Heart right ventricle (tissue), 16 donors: ENCODE results near the gene C1orf115. TPM values are rescaled to one million over a fixed set of nuclear protein-coding genes. Genes with fewer than 3 reads are reported as not detected.
A peak's percentile ranks its signal among the peaks of the same experiment; 100 is the strongest.

ENCODE experiments used
- ATAC-seq, 8 donors: fragments of 200-7000 bp; cut with Tn5 transposase; one replicate each; pipeline ENCODE4 v1.9.1; 2020; ENCODE audit warnings: mild to moderate bottlenecking in 8 of 8, moderate library complexity in 8 of 8, moderate number of reproducible peaks in 1 of 8
- DNase-seq, 2 donors: peaks; one replicate each; pipeline ENCODE4 v3.0.0-alpha.2; 2020
- H3K27ac ChIP-seq, 10 donors: fragments of 200-600 bp; sonication (generic) in 2 of 10; one replicate each; pipeline versions ENCODE4 v1.5.0 to v1.8.0; 2020 to 2022; ENCODE audit warnings: mild to moderate bottlenecking in 3 of 10
- H3K27me3 ChIP-seq, 7 donors: fragments of 200-600 bp; one replicate each; pipeline ENCODE4 v1.8.0; 2021 to 2022; ENCODE audit warnings: mild to moderate bottlenecking in 2 of 7
- H3K36me3 ChIP-seq, 9 donors: fragments of 200-600 bp; sonication (generic) in 1 of 9; one replicate each; pipeline versions ENCODE4 v1.5.0 to v1.8.0; 2020 to 2022; ENCODE audit warnings: mild to moderate bottlenecking in 2 of 9
- H3K4me1 ChIP-seq, 9 donors: fragments of 200-600 bp; sonication (generic) in 1 of 9; one replicate each; pipeline versions ENCODE4 v1.5.0 to v1.8.0; 2020 to 2022; ENCODE audit warnings: mild to moderate bottlenecking in 4 of 9
- H3K4me3 ChIP-seq, 10 donors: fragments of 200-600 bp; sonication (generic) in 2 of 10; one replicate each; pipeline versions ENCODE4 v1.5.0 to v1.8.0; 2020 to 2022; ENCODE audit warnings: mild to moderate bottlenecking in 7 of 10, moderate library complexity in 2 of 10
- H3K9me3 ChIP-seq, 11 donors: fragments of 200-600 bp in 10 of 11; sonication (generic) in 2 of 11; one replicate each; pipeline versions ENCODE4 v1.5.0 to v1.8.0; 2013 to 2022; ENCODE audit warnings: mild to moderate bottlenecking in 2 of 11, control low read depth in 1 of 11, moderate library complexity in 1 of 11
- CTCF ChIP-seq, 9 donors: fragments of 200-600 bp; sonication (generic) in 2 of 9; IDR thresholded peaks; one replicate each; pipeline versions ENCODE4 v1.5.0 to v1.8.0; 2021 to 2022; ENCODE audit warnings: antibody characterized with exemption in 9 of 9, mild to moderate bottlenecking in 5 of 9, moderate library complexity in 1 of 9
- WGBS, 2 donors: extraction: QIAGEN DNeasy Blood & Tissue Kit; methylation state at CpG; one replicate each; pipeline ENCODE4 v1.1.7; 2013; ENCODE audit warnings: inconsistent platforms in 1 of 2; 5-methylcytosine and 5-hydroxymethylcytosine counted together
- intact Hi-C, 10 donors: fragments of 100-400 bp; cut with DNase I; formaldehyde crosslinking; loops; one replicate each; pipeline versions ENCODE4 v1.11.1 to v1.14.2; 2022
- polyA plus RNA-seq, 2 donors: library from polyadenylated mRNA; stranded (reverse); fragments of 200-250 nt; gene quantifications; one replicate each; pipeline ENCODE4 v1.2.3, GENCODE V29; 2013
- total RNA-seq, 10 donors: library from RNA; stranded (reverse); fragmentation: NEBNext Ultra II Directional in 3 of 10; extraction: Animal tissue kit (Norgen Biotek cat#: 25700) in 3 of 10; gene quantifications; one replicate each; pipeline versions ENCODE4 v1.2.1 to v1.2.4, GENCODE V29; 2021 to 2023
- donor health status: Arrhythmogenic right ventricular cardiomyopathy.
- donor health status: ischemic (EF 13 %, LVEDD 7.1; RV severe dilation, severe dysfunction).
- donor health status: healthy with polysubstance abuse.
- donor health status: DM: no; HTN: yes; CAD: no.
- donor health status: DM: no; HTN: no; CAD: no.
- donor health status: ischemic (EF 25% LVEDD 6.9; RV normal size, moderate dysfunction).
- donor health status: ischemic (EF 25% LVEDD 5.7; RV mildly dilated, moderate dysfunction).
- donor health status: healthy.
- donor health status: DM: yes; HTN: yes; CAD: no.
- donor health status: Ischemic cardiomyopathy.
- donor health status: ischemic (EF 35%, LVEDD 5.7; RV mildly dilated, moderate dysfunction).
- donor health status: nonischemic (EF 11% LVEDD 7.7; RV severe dilation, severe dysfunction).
- donor health status: DM: yes; HTN: yes; CAD: no.
- donor health status: PGD.
- donor health status: ischemic (EF 29% LVEDD 5.4; RV normal size, mild dysfunction).
- donor health status: nonischemic (EF 23%, LVEDD 6.1; RV moderate dilation, normal function).

C1orf115 gene
- total and polyA plus RNA-seq, 12 donors: 6.2 to 24.8 (median 13.2) TPM

GRCh38 chr1:220685879-220686278 is 4.3 kb upstream of the C1orf115 start:
- Histone ChIP-seq H3K9me3 (no peaks in the 10 kb centered on the region), H3K4me1 (peaks cover 0 to 14% (median 5%) of the 10 kb centered on the region in 9 donors), H3K36me3 (no peaks in the 10 kb centered on the region), H3K27me3 (peaks cover 0 to 17% (median 0%) of the 10 kb centered on the region in 7 donors), H3K4me3 (no peak overlapping the region), H3K27ac (no peak overlapping the region)
- TF ChIP-seq CTCF (IDR thresholded peaks at IDR 0.05): no peak
- DNase-seq (no peak), ATAC-seq (no peak)
- WGBS, 2 donors: 94 to 97% methylated on average over 3 of the region's 3 CpGs
- intact Hi-C loops: loop anchor here in 2 of 10 donors (10.0 kb wide), 1 partner anchor 89 kb away; no protein-coding TSS in a partner anchor

DNA sequence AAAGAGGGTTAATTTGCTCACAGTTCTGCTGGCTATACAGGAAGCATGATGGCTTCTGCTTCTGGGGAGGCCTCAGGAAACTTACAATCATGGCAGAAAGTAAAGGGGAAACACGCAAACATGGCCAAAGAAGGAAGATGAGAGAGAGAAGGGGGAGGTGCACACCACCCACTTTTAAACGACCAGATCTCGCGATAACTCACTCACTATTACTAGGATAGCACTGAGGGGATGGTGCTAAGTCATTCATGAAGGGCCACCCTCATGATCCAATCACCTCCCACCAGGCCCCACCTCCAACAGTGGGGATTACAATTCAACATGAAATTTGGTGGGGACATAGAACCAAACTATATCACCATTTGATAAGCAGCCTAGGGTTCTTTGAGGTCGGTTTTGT is 2.4 kb upstream of the C1orf115 start:
- no peak for ATAC-seq
- intact Hi-C loops: loop anchor here in 2 of 10 donors (10.0 kb wide), 1 partner anchor 87 kb away; no protein-coding TSS in a partner anchor

GRCh38 chr1:220689666-220690065 is 497 bp upstream of the C1orf115 start:
- intact Hi-C loops: loop anchor here (1.0 to 10.0 kb wide), 8 partner anchors 43 to 88 kb away; no protein-coding TSS in a partner anchor
- peaks cover 0 to 27% (median 0%) of the 10 kb centered on the region in 7 donors for H3K27me3 ChIP-seq
- H3K36me3 ChIP-seq: no peaks in the 10 kb centered on the region
- H3K9me3 ChIP-seq: no peaks in the 10 kb centered on the region
- peak overlapping the region; percentile 51 to 93 (median 76) for H3K4me3 ChIP-seq
- TF ChIP-seq CTCF (IDR thresholded peaks at IDR 0.05): no peak
- no peak for DNase-seq
- WGBS, 2 donors: 37 to 38% methylated on average over 14 of the region's 14 CpGs
- peak in 1 of 8 donors; percentile 7 for ATAC-seq
- H3K27ac ChIP-seq: peak overlapping the region in 2 of 10 donors; percentile 68 to 76
- H3K4me1 ChIP-seq: peaks cover 0 to 25% (median 14%) of the 10 kb centered on the region in 9 donors

More for the DNA sequence above, 2.4 kb upstream of the C1orf115 start:
- Histone ChIP-seq H3K9me3 (no peaks in the 10 kb centered on the region), H3K4me1 (peaks cover 0 to 23% (median 14%) of the 10 kb centered on the region in 9 donors), H3K36me3 (no peaks in the 10 kb centered on the region), H3K27ac (no peak overlapping the region), H3K27me3 (peaks cover 0 to 27% (median 0%) of the 10 kb centered on the region in 7 donors), H3K4me3 (no peak overlapping the region)
- TF ChIP-seq CTCF (IDR thresholded peaks at IDR 0.05): no peak
- WGBS, 2 donors: 85 to 86% methylated on average over 5 of the region's 5 CpGs
- no peak for DNase-seq

DNA sequence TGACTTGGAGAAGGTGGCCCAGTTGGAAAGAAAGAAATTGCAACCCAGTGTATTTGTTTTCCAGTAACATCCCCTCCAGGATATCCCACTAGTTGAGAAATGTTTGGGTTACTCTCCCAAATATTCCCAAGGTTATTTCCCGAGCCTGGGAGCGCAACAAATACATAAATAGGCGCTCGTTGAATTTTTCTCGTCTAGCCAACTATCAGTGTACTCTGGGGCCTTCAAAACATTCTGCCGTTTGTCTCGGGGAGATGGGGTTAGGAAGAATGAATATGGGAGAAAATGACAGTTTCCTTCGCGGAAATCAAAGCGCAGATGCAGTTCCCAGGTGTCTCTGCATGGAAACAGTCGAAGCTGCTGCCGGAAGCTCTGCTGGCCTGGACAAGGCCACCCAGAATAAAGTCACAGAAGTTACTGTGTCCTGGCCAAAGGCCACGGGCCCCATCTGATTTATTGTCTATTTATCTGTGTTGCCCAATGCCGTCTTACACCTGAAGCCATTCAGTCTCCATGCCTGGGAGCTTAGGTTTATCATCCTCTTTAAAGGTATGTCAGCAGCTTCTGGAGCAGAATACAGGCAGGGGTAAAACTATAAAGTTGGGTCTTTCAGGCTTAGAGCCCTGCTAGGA is 1.0 kb downstream of the C1orf115 start:
- Histone ChIP-seq H3K4me1 (peaks cover 0 to 25% (median 14%) of the 10 kb centered on the region in 9 donors), H3K27me3 (peaks cover 0 to 27% (median 0%) of the 10 kb centered on the region in 7 donors), H3K27ac (peak overlapping the region in 6 of 10 donors; percentile 68 to 87 (median 80)), H3K36me3 (no peaks in the 10 kb centered on the region), H3K4me3 (peak overlapping the region; percentile 51 to 93 (median 76)), H3K9me3 (no peaks in the 10 kb centered on the region)
- DNase-seq (no peak), ATAC-seq (peak in 1 of 8 donors; percentile 24)
- 41 to 42% methylated on average over 14 of the region's 14 CpGs for WGBS, 2 donors
- TF ChIP-seq CTCF (IDR thresholded peaks at IDR 0.05): no peak
- intact Hi-C loops: loop anchor here in 7 of 10 donors (2.0 to 5.0 kb wide), 5 partner anchors 41 to 86 kb away; no protein-coding TSS in a partner anchor
